Activated gamma-delta T cell (primary cell): Measurements from ENCODE around the gene PTPRO.

Experiments
- DNase-seq: peaks from one replicate; lab custom pipeline; 2025; lab: John Stamatoyannopoulos, UW

The PTPRO gene

DNA sequence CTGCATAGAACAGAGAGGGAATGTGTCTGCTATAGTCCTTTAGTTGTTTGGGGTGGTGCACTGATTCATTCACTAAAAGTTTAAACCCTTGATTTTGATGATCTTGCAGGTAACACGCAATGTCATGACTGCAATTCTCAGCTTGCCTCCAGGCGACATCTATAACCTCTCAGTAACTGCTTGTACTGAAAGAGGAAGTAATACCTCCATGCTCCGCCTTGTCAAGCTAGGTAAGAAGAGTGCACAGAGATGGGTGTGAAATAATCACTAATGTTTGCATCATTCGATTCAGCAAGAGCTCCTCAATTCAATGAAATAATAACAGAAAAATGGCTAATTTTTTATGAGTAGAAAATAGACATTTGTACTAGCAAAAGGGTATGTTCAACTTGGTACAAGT, 203.7 kb downstream of the PTPRO start:
- no peak for DNase-seq

DNA sequence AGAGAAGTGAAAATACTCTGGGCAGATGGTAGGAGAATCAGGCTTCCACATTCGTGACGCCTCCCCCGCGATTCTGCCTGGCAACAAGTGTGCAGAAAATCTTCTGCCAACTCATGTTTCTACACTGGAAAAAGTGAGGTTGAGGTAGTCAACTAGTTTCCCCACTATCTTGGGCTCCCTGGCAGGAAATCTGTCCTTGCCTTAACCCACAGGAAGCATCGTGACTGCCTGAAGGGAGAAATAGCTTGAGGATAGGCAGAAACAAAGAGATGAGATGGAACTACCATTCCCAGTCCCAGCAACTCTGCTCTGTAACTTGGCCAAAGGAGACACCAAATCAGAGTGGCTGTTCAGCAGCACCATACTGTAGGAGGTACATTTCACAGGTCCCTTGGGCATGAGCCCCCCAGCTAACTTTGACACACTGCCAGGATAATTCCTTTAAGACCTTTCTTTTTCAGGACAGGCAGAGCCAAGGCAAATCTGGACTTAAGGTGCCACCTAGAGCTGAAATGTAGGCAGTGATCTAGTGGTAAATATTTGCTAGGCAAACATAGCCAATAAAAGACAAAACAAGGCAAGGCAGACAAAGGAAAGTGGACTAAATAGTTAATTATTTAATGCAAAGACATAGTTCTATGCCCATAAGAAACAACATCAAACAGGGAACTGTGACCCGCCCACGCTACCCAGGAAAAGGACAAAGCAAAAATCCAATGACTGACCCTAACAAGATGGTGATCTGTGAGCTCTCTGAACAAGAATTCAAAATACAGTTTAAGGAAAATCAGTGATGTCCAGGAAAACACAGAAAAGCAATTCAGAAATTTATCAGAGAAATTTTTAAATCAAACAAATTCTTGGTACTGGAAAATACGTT, 205.1 kb downstream of the PTPRO start:
- no peak for DNase-seq

DNA sequence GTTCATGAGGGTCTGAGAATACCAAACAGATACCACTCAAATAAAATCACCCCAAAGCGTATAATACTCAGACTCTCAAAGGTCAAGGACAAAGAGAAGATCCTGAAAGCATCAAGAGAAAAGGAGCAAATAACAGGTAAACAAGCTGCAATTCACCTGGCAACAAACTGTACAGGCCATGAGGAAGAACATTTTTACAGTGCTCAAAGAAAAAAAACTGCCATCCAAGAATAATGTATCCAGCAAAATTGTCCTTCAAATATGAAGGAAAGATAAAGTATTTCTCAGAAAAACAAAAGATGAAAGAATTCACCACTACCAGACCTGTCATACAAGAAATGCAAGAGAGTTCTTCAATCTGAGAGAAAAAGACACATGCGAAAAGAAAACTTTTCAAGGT, 206.4 kb downstream of the PTPRO start:
- DNase-seq = no peak

DNA sequence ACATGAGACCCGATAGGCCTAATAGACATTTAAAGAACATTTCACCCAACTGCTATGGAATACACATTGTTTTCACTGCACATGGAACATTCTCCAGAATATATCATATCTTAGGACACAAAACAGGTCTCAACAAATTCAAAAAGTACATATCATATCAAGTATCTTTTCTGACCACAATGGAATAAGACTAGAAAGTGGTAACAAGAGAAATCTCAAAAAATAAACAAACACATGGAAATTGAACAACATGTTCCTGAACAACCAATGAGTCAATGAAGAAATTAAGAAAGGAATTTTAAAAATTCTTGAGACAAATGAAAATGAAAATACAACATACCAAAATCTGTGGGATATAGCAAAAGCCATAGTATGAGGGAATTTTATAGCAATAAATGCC, 208.1 kb downstream of the PTPRO start:
- no peak for DNase-seq

DNA sequence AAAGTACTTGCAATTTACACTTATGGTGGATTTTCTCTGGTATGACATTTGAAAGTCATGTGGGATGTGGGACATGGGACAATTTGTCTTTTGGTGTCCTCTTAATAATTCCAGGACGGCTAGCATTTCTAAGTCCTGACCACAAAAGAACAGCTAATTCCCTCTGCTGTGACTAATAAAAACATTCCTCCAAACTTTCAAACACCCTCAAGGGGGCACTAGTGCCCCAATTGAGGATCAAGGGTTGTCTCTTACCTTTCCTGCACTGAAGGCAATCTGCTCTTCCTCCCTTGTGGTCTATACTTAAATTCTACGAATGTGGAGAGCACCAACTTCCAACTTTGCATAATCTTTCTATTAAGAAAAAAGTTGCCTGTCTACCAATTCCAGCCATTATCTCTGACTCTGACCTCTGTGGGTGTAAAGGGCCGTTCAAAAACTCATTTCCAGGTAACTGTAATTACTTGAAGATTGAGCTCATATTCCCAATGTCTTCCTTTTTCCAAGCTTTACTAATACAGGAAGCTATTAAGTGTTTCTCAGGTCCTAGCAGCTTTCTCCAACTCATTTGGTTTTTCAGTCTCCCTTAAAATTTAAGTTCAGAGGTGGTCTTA, 210.2 kb downstream of the PTPRO start:
- no peak for DNase-seq

DNA sequence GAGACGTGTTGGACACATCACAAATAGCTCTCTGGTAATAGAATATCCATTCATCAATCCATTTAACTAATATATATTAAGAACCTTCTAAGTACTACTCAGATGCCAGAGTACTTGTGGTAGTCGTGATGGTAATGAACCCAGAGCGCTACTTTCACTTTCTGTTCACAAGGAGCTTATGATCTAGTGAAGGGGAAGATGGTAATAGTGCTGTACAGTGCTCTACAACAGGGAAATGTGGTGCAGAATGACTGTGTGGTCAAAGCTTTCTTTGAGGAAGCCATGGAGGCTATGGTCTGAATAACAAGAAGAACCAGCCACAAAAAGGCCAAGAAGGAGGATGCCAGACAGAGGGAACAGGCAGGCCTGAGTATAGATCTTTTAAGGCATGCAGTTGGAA, 212.0 kb downstream of the PTPRO start:
- no peak for DNase-seq

DNA sequence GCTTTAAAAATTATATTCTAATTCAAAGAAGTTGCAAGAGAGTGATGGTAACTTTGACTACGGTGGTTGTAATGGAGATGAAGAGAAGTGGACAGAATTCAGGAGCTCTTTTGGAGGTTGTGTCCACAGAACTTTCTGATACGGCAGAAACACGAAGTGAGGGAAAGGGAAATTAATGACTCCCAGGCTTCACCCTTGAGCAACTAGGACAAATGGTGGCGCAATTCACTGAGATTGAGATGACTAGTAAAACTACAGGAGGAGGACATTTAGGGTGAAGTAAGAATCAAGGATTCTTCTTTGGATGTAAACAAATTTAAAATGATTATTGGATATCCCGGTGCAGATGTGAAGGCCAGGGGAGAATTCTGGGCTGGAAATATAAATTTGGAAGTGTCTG, 212.6 kb downstream of the PTPRO start:
- DNase-seq = no peak

DNA sequence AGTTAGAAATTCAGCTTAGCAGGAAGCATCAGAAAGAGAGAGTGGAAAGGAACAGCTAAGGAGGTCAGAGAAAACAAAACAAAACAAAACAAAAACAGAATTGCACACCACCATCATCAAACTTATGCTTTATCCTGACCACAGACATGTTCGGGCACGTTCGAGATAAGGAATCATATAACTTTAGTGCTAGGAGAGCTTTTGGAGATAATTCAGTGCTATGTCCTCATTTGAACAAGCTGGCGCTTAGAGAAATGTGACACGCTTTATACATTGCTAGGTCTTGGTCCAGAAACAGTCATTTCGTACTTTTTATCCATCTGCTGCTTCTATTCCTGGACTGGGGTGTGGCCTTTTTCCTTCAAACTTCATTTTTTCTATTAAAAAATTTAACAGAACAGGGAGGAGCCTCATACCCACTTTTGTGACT, 213.1 kb downstream of the PTPRO start:
- no peak for DNase-seq

DNA sequence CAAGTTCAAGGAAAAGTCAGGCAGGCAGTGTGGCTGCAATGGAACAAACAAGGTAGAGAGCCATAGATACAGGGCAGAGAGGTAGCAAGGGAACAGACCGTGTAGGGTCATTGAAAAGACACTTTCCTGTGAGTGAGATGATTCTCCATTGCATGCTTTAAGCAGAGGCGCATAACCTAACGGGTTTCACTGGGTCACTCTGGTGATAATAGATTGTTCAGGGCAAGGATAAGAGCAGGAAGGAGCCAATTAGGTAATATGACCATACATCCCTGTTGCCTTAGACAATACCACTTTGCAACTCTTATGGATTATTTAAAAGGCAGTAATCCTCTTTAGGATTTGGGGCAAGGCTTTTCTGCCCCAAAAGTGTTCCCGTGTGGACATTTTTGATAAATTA, 214.1 kb downstream of the PTPRO start:
- no peak for DNase-seq

DNA sequence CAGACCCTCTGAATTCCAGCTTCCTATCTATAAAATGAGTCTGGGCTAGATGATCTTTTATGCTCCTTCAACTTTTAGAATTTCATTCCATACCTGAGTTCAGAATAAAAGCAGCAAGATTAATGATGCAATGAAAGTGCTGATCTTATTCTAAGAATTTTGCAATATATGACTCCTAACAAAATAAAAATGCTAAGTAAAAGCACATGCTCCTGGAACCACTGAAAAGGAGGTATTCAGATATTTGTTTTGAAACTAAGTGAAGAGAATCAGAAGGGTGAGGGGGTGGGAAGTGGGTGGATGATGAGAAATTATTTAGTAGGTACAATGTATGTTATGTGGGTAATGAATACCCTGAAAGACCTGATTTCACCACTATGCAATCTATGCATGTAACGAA, 216.6 kb downstream of the PTPRO start:
- DNase-seq = no peak

DNA sequence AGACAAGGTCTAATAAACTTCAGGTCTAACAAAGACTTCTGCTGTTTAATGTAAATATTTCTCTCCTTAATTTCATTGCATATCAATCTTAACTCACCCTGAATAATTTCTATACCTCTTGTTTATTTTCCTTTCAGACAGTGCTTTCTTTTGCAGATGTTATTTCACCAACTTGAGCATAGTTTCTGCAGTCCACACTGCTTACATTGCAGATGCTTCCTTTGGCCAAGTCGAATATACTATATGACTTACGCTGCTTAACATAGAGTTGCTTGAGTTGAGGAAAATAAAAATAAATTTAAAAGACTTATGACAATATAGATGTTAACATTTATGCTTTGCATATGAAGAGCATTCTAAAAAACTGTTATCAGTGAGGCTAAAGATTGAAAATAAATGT, 217.7 kb downstream of the PTPRO start:
- no peak for DNase-seq

DNA sequence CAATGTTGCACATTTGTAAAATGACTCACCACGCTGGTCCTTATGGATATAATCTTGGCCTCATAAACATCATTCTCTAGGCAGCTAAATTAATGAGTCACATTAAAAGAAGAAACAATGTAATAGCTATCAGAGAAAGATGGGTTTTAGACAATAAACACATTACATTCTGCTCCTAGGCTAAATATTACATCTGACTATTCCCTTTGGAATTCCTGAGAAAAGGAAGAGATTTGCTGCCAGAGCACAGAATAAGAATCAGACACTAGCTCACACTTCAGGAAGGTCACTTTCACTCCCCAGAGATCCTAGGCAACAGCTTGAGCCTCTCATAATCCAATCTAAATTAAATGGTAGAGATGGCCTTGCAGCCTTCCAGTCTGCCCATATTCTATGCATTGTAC, 218.2 kb downstream of the PTPRO start:
- no peak for DNase-seq

DNA sequence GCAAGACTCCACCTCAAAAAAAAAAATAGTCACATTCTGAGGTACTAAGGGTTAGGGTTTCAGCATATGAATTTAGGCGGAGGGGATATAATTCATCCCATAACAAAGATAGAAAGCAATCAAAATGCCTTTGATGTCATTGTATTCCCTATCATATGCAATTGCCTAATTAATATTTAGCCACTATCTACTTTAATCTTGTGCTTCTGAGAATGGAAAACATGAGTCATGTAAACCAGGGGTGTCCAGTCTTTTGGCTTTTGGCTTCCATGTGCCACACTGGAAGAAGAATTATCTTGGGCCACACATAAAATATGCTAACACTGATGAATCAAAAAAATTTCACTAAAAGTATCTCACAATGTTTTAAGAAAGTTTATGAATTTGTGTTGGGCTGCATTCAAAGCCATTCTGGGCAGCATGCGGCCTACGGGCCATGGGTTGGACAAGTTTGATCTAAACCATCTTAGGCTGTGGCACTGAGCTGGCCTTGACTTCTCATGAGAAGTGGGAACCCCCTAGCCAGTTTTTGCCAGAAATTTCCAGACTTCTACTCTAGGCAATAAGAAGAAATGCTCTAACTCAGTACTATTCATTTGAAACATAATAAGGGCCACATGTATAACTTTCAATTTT, 219.8 kb downstream of the PTPRO start:
- no peak for DNase-seq

DNA sequence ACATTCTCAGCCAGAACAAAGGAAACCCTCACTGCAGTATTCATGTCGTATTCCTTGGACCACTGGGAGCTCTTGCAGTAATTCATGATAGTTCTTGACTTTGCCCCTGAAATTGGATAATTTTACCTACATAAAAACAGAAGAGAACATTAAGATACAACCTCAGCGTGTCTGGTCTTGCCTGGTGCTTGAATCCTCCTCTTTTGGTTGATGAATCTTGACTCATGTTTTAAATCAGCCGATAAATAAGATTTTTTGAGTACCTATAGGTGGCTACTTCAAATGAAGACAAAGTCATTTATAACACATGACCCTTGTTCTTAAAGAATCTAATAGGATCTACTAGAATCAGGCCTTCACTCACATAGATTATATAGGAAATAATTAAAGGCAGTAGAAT, 221.0 kb downstream of the PTPRO start:
- no peak for DNase-seq

DNA sequence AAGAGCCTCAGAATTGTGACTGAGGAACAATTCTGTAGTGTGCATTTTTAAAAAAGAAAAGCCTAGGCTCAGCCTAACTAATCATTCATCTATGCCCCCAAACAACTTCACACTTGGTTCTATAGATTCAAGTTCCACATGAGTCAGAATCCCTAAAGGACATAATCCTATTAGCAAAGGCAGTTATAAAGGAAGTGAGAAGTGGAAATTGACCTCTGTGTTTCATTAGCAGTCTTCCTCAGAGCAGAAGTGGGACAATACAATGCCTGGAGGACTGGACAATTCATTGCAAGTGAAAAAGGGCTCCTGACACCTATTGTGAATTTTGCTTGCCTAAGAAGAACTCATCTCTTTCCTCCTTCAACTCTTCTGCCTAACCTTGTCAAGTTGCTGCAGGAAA, 222.3 kb downstream of the PTPRO start:
- no peak for DNase-seq

DNA sequence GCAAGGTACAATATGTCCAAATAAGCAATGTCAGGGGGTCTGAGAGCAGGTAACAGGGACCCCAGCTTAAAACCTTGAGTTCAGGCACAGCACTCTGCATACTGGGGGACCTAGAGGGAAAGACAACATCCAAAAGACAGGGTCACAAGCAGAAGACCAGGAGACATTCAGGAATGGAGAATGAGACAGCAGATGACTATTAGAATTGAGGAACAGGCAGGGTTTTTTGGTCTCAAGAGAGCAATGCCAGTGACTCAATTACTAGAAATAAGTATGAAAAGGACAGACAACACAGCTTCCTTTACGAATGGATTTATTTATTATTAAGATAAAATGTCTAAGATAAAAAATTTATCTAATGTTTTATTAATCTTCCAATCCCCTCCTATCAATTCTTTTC, 223.0 kb downstream of the PTPRO start:
- DNase-seq = no peak

DNA sequence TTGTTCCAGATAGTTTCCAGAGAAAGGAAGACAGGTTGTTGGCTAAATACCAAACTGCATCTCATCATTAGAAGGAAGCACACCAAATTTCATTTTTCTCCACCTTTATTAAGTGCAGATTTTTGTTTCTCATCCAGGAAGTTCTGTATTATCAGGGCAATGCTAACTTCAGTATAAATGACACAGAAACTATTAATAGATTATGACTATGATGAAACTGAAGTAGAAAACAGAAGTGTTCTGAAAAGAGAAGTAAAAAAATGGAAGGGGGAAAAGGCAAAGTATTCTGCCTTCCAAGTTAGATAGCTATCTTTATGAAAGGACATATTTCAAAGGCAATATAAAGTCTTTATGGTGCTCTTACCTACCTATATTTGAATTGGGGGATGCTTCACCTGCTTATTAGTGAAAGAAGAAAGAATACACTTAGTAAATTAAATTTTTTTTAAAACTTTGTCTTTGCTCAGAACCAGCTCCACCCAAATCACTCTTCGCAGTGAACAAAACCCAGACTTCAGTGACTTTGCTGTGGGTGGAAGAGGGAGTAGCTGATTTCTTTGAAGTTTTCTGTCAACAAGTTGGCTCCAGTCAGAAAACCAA, 223.9 kb downstream of the PTPRO start:
- DNase-seq = no peak

DNA sequence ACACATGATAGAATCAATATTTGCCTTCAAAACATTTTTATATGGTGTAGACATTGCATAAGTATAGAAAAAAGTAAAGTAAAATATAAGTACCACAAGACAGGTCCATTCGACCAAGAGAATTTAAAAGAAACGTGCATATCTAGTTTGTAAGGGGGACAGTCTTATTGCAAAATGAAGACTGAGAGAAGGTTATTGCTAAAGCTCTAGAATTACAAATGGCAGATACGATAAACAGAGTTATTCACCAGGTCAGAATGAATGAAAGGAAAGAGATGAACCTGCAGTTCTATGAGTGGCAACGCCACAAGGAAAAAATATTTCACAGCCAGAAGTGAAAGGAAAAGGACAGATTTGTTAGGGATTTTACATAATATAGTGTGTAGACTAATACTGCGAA, 224.8 kb downstream of the PTPRO start:
- DNase-seq = no peak

DNA sequence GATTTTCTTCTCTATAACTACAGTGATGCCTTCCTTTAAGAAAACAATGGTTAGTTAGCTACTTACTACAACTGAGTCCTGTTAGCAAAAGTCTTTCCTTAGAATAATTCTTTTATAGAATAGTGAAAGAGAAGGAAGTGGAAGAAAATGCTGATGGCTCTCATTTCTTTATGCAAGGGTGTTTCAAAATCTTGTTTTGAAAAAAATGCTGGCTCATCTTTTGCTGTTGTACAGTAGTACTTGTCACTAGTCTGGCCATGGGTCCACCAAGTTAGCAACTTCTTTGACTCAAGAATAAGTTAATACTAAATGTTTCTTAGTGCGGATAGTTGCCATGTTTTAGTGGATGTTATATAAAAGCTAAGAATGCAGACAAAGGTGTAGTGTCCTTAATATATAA, 225.4 kb downstream of the PTPRO start:
- DNase-seq = no peak

DNA sequence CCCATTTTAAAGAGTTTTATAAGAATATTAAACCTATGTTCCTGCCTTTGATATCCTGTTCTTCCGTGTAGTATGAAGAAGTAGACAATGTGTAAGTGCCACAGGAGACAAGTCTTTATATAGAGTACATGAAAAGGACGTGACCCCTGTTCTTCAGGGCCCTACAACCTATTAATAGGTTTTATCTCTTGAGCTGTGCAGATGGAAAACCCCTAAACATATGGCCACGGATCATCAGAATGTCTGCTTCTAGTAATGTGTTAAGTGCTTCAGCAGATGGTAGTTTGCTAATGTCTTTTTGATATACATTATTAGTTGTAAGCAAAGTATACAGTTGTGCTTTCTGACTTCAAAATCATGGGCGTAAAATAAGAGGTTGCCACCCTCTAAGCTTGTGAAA, 228.5 kb downstream of the PTPRO start:
- no peak for DNase-seq

DNA sequence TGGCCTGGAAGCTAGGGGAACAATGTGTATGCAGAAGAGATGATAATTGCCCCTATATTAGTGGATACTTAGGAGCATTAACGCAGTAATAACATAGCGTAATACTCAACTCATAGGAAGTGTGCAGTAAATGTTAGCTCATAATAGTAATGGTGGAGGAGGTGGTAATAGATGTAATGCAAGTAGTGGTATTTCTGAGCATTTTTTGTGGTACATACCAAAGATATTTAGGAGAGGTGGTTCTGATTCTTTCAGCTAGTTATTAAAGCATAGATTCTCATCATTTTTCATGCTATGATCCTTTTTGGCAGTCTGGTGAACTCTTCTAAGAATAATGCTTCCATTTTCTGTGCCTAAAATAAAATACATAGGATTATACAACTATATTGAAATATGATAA, 233.1 kb downstream of the PTPRO start:
- DNase-seq = no peak

DNA sequence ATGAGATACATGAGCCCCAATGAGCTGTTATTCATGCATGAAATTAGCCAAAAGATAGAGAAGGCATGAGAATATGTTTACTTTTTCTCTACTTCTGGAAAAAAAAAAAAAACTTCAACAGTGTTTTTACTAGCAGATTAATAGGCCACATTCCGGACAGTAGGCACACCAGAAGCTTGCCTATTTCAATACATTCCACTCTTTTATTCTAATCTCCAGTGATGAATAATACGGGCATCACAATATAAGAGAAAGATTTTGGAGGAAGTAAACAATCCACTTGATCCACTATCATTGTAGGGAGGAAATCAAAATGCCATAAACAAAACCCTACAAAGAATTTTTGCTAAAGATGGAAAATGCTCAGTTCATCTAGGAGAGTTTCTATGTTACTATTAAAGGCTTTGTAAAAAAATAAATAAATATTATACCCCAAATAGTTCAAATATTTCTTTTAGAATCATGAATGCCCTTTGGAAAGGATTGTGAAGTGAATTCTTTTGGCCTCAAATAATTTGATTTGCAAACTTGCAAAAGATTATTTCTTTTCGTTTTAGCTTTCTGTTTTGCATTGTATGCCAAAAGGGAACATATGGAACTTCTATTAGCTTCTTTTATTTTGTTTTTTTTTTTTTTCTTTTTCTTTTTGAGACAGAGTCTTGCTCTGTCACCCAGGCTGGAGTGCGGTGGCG, 234.2 kb downstream of the PTPRO start:
- DNase-seq = no peak
